ENCODE measurements around the gene ATP6AP2. TPM values are rescaled to one million over a fixed set of nuclear protein-coding genes. Genes with fewer than 3 reads are reported as not detected.
"Not testable (repeated sequence)": the region's sequence is repeated elsewhere in the genome, so short reads cannot be mapped to it uniquely, and the experiment has no call there.

The ATP6AP2 gene
- total RNA-seq, 1 experiment from 2014 or later = 62.0 TPM

- Histone ChIP-seq H3K36me3 (ENCODE audit: control insufficient read depth in 1 of 2, insufficient read depth in 2 of 2, low read length in 2 of 2) (no peaks in the 10 kb centered on the region), H3K9ac (ENCODE audit: low read length) (peak overlapping the region; percentile 68), H3K9me3 (ENCODE audit: control insufficient read depth in 1 of 2, insufficient read depth in 1 of 2, low read depth in 1 of 2, low read length in 2 of 2) (no peaks in the 10 kb centered on the region), H2AFZ (ENCODE audit: low read depth, low read length, poor library complexity, severe bottlenecking) (no peak overlapping the region), H4K20me1 (ENCODE audit: insufficient read depth) (no peaks in the 10 kb centered on the region), H3K79me2 (ENCODE audit: insufficient read depth, low read length) (peaks cover 8% of the 10 kb centered on the region), H3K4me2 (ENCODE audit: low read length) (peak overlapping the region; percentile 79), H3K4me3 (replicated peaks in 1 of 2; ENCODE audit: low read depth in 1 of 2, low read length in 2 of 2) (peak overlapping the region; percentile 64 to 70), H3K9me2 (ENCODE audit: insufficient read depth) (no peaks in the 10 kb centered on the region), H3K27me3 (ENCODE audit: insufficient read depth, low read length) (no peaks in the 10 kb centered on the region), H3K4me1 (ENCODE audit: control insufficient read depth in 1 of 2, insufficient read depth in 2 of 2, low read length in 2 of 2) (peaks cover 0 to 11% of the 10 kb centered on the region in 2 experiments; a peak in 2 of 4 replicates), H3K27ac (ENCODE audit: low read depth, low read length) (no peak overlapping the region; the same call in 1 of the 2 replicates)
- ATAC-seq (no peak), DNase-seq (ENCODE audit: low read depth, low spot score) (no peak)
- RAD21 ChIA-PET (ENCODE audit: low non-redundant PET in 1 of 2, low total read pairs in 2 of 2, uncharacterized antibody in 2 of 2, unreplicated experiment in 2 of 2) = no interaction called here
- intact Hi-C loops (cut with micrococcal nuclease) = no loop called here
- TF ChIP-seq SIN3A (IDR thresholded peaks at IDR 0.05; ENCODE audit: low read depth) (no peak), ZFX (IDR thresholded peaks at IDR 0.05) (0 out of 2 replicates have a peak, but pooled peaks have one; percentile 3)
- TSS peak; percentile 53 for BruUV-seq (replicated peaks)
- CTCF ChIA-PET = no interaction called here
- POLR2A ChIA-PET = no interaction called here
Measured at GRCh38 chrX:40581336-40581920, 658 bp downstream of the ATP6AP2 start.

- H3K9ac ChIP-seq (ENCODE audit: low read length); H2AFZ ChIP-seq (ENCODE audit: low read depth, low read length, poor library complexity, severe bottlenecking); RAD21 ChIA-PET (ENCODE audit: low non-redundant PET in 1 of 2, low total read pairs in 2 of 2, uncharacterized antibody in 2 of 2, unreplicated experiment in 2 of 2); H3K27ac ChIP-seq (ENCODE audit: low read depth, low read length); ATAC-seq; H3K36me3 ChIP-seq (ENCODE audit: control insufficient read depth in 1 of 2, insufficient read depth in 2 of 2, low read length in 2 of 2); H3K27me3 ChIP-seq (ENCODE audit: insufficient read depth, low read length); H3K9me2 ChIP-seq (ENCODE audit: insufficient read depth); CTCF ChIA-PET; intact Hi-C loops (cut with micrococcal nuclease); POLR2A ChIA-PET; BruUV-seq (replicated peaks); H4K20me1 ChIP-seq (ENCODE audit: insufficient read depth); DNase-seq (ENCODE audit: low read depth, low spot score); H3K9me3 ChIP-seq (ENCODE audit: control insufficient read depth in 1 of 2, insufficient read depth in 1 of 2, low read depth in 1 of 2, low read length in 2 of 2): not testable (repeated sequence)
- Histone ChIP-seq H3K79me2 (ENCODE audit: insufficient read depth, low read length) (peaks cover 11% of the 10 kb centered on the region), H3K4me3 (replicated peaks in 1 of 2; ENCODE audit: low read depth in 1 of 2, low read length in 2 of 2) (peak overlapping the region; percentile 64 to 70; a peak in 2 of 4 replicates), H3K4me2 (ENCODE audit: low read length) (peak overlapping the region; percentile 79), H3K4me1 (ENCODE audit: control insufficient read depth in 1 of 2, insufficient read depth in 2 of 2, low read length in 2 of 2) (peaks cover 0 to 11% of the 10 kb centered on the region in 2 experiments; a peak in 2 of 4 replicates)
Measured at GRCh38 chrX:40582178-40582577, 1.4 kb downstream of the ATP6AP2 start.

DNA sequence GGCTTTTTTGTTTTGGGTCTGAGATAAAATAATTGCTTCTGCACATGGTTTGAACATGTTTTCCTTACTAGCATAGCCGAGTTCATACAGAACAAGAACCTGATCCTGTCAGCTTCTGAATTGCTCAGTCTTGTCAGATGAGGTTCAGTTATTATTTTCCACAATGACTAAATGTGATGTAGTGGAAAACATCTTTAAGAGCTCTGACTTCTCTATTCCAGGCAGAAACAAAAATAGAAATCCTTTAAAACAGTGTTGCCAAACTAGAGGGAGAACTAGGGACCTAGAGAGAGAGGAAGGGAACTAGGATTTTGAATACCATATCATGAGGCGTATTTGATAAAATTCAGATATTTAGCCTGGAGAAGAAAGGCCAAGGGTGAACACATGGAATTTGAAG is 2.0 kb downstream of the ATP6AP2 start:
- no peaks in the 10 kb centered on the region for H3K27me3 ChIP-seq (ENCODE audit: insufficient read depth, low read length)
- no peak overlapping the region for H3K27ac ChIP-seq (ENCODE audit: low read depth, low read length)
- H2AFZ ChIP-seq (ENCODE audit: low read depth, low read length, poor library complexity, severe bottlenecking) = no peak overlapping the region
- RAD21 ChIA-PET (ENCODE audit: low non-redundant PET in 1 of 2, low total read pairs in 2 of 2, uncharacterized antibody in 2 of 2, unreplicated experiment in 2 of 2) = no interaction called here
- DNase-seq (ENCODE audit: low read depth, low spot score) (no peak), ATAC-seq (no peak)
- BruUV-seq (replicated peaks) = no TSS peak
- CTCF ChIA-PET = no interaction called here
- H3K9ac ChIP-seq (ENCODE audit: low read length) = no peak overlapping the region
- H3K9me2 ChIP-seq (ENCODE audit: insufficient read depth) = no peaks in the 10 kb centered on the region
- no peaks in the 10 kb centered on the region for H3K36me3 ChIP-seq (ENCODE audit: control insufficient read depth in 1 of 2, insufficient read depth in 2 of 2, low read length in 2 of 2)
- intact Hi-C loops (cut with micrococcal nuclease) = no loop called here
- no peaks in the 10 kb centered on the region for H4K20me1 ChIP-seq (ENCODE audit: insufficient read depth)
- H3K79me2 ChIP-seq (ENCODE audit: insufficient read depth, low read length) = peaks cover 11% of the 10 kb centered on the region
- no peak overlapping the region for H3K4me2 ChIP-seq (ENCODE audit: low read length)
- no peaks in the 10 kb centered on the region for H3K9me3 ChIP-seq (ENCODE audit: control insufficient read depth in 1 of 2, insufficient read depth in 1 of 2, low read depth in 1 of 2, low read length in 2 of 2)
- POLR2A ChIA-PET = no interaction called here
- H3K4me1 ChIP-seq (ENCODE audit: control insufficient read depth in 1 of 2, insufficient read depth in 2 of 2, low read length in 2 of 2) = peaks cover 0 to 11% of the 10 kb centered on the region in 2 experiments; a peak in 2 of 4 replicates
- H3K4me3 ChIP-seq (replicated peaks in 1 of 2; ENCODE audit: low read depth in 1 of 2, low read length in 2 of 2) = no peak overlapping the region
- TF ChIP-seq CBX3 (IDR thresholded peaks at IDR 0.05; ENCODE audit: low read depth) (no peak), FOSL1 (IDR thresholded peaks at IDR 0.05; ENCODE audit: low read depth) (no peak), SIN3A (IDR thresholded peaks at IDR 0.05; ENCODE audit: low read depth) (no peak), SP1 (IDR thresholded peaks at IDR 0.05; ENCODE audit: low read depth) (no peak), ELF1 (IDR thresholded peaks at IDR 0.05; ENCODE audit: borderline replicate concordance, low read depth) (no peak)
- TF ChIP-seq, protein P1, sequence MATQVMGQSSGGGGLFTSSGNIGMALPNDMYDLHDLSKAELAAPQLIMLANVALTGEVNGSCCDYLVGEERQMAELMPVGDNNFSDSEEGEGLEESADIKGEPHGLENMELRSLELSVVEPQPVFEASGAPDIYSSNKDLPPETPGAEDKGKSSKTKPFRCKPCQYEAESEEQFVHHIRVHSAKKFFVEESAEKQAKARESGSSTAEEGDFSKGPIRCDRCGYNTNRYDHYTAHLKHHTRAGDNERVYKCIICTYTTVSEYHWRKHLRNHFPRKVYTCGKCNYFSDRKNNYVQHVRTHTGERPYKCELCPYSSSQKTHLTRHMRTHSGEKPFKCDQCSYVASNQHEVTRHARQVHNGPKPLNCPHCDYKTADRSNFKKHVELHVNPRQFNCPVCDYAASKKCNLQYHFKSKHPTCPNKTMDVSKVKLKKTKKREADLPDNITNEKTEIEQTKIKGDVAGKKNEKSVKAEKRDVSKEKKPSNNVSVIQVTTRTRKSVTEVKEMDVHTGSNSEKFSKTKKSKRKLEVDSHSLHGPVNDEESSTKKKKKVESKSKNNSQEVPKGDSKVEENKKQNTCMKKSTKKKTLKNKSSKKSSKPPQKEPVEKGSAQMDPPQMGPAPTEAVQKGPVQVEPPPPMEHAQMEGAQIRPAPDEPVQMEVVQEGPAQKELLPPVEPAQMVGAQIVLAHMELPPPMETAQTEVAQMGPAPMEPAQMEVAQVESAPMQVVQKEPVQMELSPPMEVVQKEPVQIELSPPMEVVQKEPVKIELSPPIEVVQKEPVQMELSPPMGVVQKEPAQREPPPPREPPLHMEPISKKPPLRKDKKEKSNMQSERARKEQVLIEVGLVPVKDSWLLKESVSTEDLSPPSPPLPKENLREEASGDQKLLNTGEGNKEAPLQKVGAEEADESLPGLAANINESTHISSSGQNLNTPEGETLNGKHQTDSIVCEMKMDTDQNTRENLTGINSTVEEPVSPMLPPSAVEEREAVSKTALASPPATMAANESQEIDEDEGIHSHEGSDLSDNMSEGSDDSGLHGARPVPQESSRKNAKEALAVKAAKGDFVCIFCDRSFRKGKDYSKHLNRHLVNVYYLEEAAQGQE (IDR thresholded peaks at IDR 0.05; ENCODE audit: low read depth) = no peak
- TF ChIP-seq, protein P2, sequence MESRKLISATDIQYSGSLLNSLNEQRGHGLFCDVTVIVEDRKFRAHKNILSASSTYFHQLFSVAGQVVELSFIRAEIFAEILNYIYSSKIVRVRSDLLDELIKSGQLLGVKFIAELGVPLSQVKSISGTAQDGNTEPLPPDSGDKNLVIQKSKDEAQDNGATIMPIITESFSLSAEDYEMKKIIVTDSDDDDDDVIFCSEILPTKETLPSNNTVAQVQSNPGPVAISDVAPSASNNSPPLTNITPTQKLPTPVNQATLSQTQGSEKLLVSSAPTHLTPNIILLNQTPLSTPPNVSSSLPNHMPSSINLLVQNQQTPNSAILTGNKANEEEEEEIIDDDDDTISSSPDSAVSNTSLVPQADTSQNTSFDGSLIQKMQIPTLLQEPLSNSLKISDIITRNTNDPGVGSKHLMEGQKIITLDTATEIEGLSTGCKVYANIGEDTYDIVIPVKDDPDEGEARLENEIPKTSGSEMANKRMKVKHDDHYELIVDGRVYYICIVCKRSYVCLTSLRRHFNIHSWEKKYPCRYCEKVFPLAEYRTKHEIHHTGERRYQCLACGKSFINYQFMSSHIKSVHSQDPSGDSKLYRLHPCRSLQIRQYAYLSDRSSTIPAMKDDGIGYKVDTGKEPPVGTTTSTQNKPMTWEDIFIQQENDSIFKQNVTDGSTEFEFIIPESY (IDR thresholded peaks at IDR 0.05; ENCODE audit: extremely low read depth, insufficient replicate concordance, low read length) = no peak

Data from HCT116 (cell line).